ENCODE measurements around the gene EFNA4. TPM values are rescaled to one million over a fixed set of nuclear protein-coding genes. Genes with fewer than 3 reads are reported as not detected.

Gene EFNA4
- total and polyA plus RNA-seq, 9 of the 15 experiments (the other 6 are each of a cell fraction or from before 2014, with no cell fraction given) = 0.68 to 7.4 (median 6.1) TPM

DNA sequence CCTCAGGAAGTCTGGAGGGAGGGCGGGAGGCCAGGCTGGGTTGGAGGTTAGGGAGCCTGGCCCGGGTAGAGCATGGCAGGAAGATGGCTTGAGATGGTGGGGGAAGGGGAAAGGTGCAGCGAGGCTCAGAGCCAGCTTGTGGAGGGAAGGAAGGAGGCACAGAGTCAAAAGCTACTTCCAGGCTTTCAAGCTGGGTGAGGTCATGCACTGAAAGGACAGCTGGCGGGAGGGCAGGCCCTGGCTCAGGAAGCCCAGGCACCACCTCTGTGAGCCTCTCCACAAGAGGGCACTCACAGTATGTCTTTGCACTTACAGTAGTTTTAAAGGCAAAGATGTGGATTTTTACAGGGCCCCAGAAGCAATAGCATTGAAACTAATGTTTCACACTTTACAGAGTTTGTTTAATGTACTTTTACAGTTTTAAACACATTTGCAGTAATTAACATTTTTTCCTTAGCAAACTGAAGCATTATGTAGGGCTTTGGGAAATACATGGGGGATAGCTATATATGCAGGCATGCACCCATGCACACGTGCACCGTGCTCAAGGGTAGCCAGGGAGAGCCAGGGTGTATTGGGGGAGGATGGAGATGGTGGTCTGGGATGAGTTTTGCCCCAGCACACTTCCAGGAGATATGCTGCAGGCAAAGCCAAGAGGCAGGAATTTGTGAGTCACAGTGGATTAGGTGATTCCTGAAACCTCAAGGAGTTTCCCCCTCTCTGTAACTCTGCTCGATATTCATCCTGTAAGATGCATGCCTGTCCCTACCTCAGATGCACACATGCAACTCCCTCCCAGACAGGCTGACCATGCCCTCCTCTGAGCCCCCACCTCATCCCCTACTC is 18.5 kb upstream of the EFNA4 start (continued):
- TF ChIP-seq, protein P1, sequence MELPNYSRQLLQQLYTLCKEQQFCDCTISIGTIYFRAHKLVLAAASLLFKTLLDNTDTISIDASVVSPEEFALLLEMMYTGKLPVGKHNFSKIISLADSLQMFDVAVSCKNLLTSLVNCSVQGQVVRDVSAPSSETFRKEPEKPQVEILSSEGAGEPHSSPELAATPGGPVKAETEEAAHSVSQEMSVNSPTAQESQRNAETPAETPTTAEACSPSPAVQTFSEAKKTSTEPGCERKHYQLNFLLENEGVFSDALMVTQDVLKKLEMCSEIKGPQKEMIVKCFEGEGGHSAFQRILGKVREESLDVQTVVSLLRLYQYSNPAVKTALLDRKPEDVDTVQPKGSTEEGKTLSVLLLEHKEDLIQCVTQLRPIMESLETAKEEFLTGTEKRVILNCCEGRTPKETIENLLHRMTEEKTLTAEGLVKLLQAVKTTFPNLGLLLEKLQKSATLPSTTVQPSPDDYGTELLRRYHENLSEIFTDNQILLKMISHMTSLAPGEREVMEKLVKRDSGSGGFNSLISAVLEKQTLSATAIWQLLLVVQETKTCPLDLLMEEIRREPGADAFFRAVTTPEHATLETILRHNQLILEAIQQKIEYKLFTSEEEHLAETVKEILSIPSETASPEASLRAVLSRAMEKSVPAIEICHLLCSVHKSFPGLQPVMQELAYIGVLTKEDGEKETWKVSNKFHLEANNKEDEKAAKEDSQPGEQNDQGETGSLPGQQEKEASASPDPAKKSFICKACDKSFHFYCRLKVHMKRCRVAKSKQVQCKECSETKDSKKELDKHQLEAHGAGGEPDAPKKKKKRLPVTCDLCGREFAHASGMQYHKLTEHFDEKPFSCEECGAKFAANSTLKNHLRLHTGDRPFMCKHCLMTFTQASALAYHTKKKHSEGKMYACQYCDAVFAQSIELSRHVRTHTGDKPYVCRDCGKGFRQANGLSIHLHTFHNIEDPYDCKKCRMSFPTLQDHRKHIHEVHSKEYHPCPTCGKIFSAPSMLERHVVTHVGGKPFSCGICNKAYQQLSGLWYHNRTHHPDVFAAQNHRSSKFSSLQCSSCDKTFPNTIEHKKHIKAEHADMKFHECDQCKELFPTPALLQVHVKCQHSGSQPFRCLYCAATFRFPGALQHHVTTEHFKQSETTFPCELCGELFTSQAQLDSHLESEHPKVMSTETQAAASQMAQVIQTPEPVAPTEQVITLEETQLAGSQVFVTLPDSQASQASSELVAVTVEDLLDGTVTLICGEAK (IDR thresholded peaks at IDR 0.05) = no peak
- TF ChIP-seq, protein P1 (CRISPR knock-in tag; IDR thresholded peaks at IDR 0.05) = no peak
- TF ChIP-seq SRF (CRISPR knock-in tag; IDR thresholded peaks at IDR 0.05) (no peak), ZNF75A (CRISPR knock-in tag; IDR thresholded peaks at IDR 0.05) (no peak), PPARD (CRISPR knock-in tag; IDR thresholded peaks at IDR 0.05) (no peak), TCF7L2 (IDR thresholded peaks at IDR 0.05; ENCODE audit: low read depth, low read length) (no peak), JUND (IDR thresholded peaks at IDR 0.05; ENCODE audit: borderline replicate concordance, low read depth, low read length) (peak; percentile 78), JUND (tag; IDR thresholded peaks at IDR 0.05; ENCODE audit: borderline replicate concordance, low read depth, low read length) (peak; percentile 76; the same call in 1 of the 3 replicates), NR3C1 (CRISPR knock-in tag; IDR thresholded peaks at IDR 0.05) (no peak), FUS (optimal IDR thresholded peaks at IDR 0.05; ENCODE audit: low read depth, low read length) (no peak)
- TF ChIP-seq, protein P2, sequence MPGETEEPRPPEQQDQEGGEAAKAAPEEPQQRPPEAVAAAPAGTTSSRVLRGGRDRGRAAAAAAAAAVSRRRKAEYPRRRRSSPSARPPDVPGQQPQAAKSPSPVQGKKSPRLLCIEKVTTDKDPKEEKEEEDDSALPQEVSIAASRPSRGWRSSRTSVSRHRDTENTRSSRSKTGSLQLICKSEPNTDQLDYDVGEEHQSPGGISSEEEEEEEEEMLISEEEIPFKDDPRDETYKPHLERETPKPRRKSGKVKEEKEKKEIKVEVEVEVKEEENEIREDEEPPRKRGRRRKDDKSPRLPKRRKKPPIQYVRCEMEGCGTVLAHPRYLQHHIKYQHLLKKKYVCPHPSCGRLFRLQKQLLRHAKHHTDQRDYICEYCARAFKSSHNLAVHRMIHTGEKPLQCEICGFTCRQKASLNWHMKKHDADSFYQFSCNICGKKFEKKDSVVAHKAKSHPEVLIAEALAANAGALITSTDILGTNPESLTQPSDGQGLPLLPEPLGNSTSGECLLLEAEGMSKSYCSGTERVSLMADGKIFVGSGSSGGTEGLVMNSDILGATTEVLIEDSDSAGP (CRISPR knock-in tag; IDR thresholded peaks at IDR 0.05) = peak; percentile 82
- TF ChIP-seq, protein P3, sequence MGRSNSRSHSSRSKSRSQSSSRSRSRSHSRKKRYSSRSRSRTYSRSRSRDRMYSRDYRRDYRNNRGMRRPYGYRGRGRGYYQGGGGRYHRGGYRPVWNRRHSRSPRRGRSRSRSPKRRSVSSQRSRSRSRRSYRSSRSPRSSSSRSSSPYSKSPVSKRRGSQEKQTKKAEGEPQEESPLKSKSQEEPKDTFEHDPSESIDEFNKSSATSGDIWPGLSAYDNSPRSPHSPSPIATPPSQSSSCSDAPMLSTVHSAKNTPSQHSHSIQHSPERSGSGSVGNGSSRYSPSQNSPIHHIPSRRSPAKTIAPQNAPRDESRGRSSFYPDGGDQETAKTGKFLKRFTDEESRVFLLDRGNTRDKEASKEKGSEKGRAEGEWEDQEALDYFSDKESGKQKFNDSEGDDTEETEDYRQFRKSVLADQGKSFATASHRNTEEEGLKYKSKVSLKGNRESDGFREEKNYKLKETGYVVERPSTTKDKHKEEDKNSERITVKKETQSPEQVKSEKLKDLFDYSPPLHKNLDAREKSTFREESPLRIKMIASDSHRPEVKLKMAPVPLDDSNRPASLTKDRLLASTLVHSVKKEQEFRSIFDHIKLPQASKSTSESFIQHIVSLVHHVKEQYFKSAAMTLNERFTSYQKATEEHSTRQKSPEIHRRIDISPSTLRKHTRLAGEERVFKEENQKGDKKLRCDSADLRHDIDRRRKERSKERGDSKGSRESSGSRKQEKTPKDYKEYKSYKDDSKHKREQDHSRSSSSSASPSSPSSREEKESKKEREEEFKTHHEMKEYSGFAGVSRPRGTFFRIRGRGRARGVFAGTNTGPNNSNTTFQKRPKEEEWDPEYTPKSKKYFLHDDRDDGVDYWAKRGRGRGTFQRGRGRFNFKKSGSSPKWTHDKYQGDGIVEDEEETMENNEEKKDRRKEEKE (IDR thresholded peaks at IDR 0.05; ENCODE audit: borderline replicate concordance in 1 of 2, control insufficient read depth in 1 of 2, low read depth in 2 of 2, low read length in 1 of 2) = no peak

All from K562 (cell line).